CD14-positive monocyte (primary cell): ENCODE data around the gene NME7. TPM values are rescaled to one million over a fixed set of nuclear protein-coding genes. Genes with fewer than 3 reads are reported as not detected.

Source experiments
- DNase-seq, 3 donors: peaks; one replicate each; pipeline ENCODE4 v3.0.0-alpha.2; 2011 to 2022
- H2AFZ ChIP-seq: 2 replicates; pipeline ENCODE4 v1.6.0; 2012; ENCODE audit warnings: mild to moderate bottlenecking, low read depth, low read length, inconsistent platforms; ENCODE audit not compliant: insufficient read depth, poor library complexity, severe bottlenecking
- H3K27ac ChIP-seq, 2 donors: 1 replicate in 1 of 2; 2 replicates in 1 of 2; pipeline ENCODE4 v1.5.1; 2012 to 2013; ENCODE audit warnings: low read length in 2 of 2, control low read depth in 1 of 2, inconsistent platforms in 1 of 2, low read depth in 1 of 2, mild to moderate bottlenecking in 1 of 2
- H3K27me3 ChIP-seq, 2 donors: one replicate each; pipeline versions ENCODE4 v1.6.0 to v1.6.1; 2011 to 2013; ENCODE audit warnings: low read length in 2 of 2; ENCODE audit not compliant: control insufficient read depth in 2 of 2, insufficient read depth in 2 of 2
- H3K36me3 ChIP-seq, 2 donors: replicated peaks in 1 of 2; 1 replicate in 1 of 2; 2 replicates in 1 of 2; pipeline versions ENCODE4 v1.5.1 to v1.6.1; 2012 to 2013; ENCODE audit warnings: low read length in 2 of 2, control low read depth in 1 of 2, inconsistent platforms in 1 of 2, mild to moderate bottlenecking in 1 of 2; ENCODE audit not compliant: insufficient read depth in 2 of 2, control insufficient read depth in 1 of 2
- H3K4me1 ChIP-seq, 2 donors: 1 replicate in 1 of 2; 2 replicates in 1 of 2; pipeline versions ENCODE4 v1.5.1 to v1.6.1; 2012 to 2013; ENCODE audit warnings: low read length in 2 of 2, control low read depth in 1 of 2, inconsistent platforms in 1 of 2, mild to moderate bottlenecking in 1 of 2, moderate library complexity in 1 of 2; ENCODE audit not compliant: insufficient read depth in 2 of 2, control insufficient read depth in 1 of 2
- H3K4me2 ChIP-seq: replicated peaks from 2 replicates; pipeline ENCODE3; 2012; ENCODE audit warnings: low read length, moderate library complexity, mild to moderate bottlenecking; ENCODE audit not compliant: poor library complexity, severe bottlenecking; ENCODE audit errors: extremely low read depth
- H3K4me3 ChIP-seq, 3 experiments: fragments of 200-600 bp in 1 of 3; sonication (generic) in 1 of 3; replicated peaks in 1 of 3; 1 replicate in 2 of 3; 2 replicates in 1 of 3; pipeline ENCODE4 v1.5.1; 2011 to 2013; ENCODE audit warnings: low read length in 3 of 3, mild to moderate bottlenecking in 3 of 3, control low read depth in 2 of 3, low read depth in 2 of 3, inconsistent platforms in 1 of 3, moderate library complexity in 1 of 3
- H3K79me2 ChIP-seq: 2 replicates; pipeline ENCODE4 v1.6.0; 2012; ENCODE audit warnings: mild to moderate bottlenecking, control low read depth, inconsistent platforms, low read length, moderate library complexity; ENCODE audit not compliant: insufficient read depth
- H3K9ac ChIP-seq: 2 replicates; pipeline ENCODE4 v1.6.0; 2017; ENCODE audit warnings: low read length, mild to moderate bottlenecking; ENCODE audit not compliant: insufficient read depth, poor library complexity, severe bottlenecking
- H3K9me3 ChIP-seq, 2 donors: replicated peaks in 1 of 2; 1 replicate in 1 of 2; 2 replicates in 1 of 2; pipeline versions ENCODE4 v1.5.1 to v1.6.1; 2012 to 2013; ENCODE audit warnings: low read length in 2 of 2, control low read depth in 1 of 2; ENCODE audit not compliant: control insufficient read depth in 1 of 2, insufficient read depth in 1 of 2
- H4K20me1 ChIP-seq: 2 replicates; pipeline ENCODE4 v1.6.0; 2012; ENCODE audit warnings: mild to moderate bottlenecking, low read length, control low read depth, moderate library complexity; ENCODE audit not compliant: insufficient read depth
- H3K27ac Mint-ChIP-seq, 7 donors: one replicate each; pipeline ENCODE4 v1.8.0; 2020; ENCODE audit warnings: mild to moderate bottlenecking in 7 of 7, mixed read lengths in 7 of 7, moderate library complexity in 6 of 7, inconsistent platforms in 2 of 7
- H3K27me3 Mint-ChIP-seq, 3 donors: one replicate each; pipeline ENCODE4 v1.8.0; 2021 to 2022; ENCODE audit warnings: low read depth in 3 of 3, mild to moderate bottlenecking in 3 of 3, mixed read lengths in 3 of 3, moderate library complexity in 3 of 3, inconsistent platforms in 1 of 3
- H3K36me3 Mint-ChIP-seq, 2 donors: one replicate each; pipeline ENCODE4 v1.8.0; 2020; ENCODE audit warnings: mixed read lengths in 2 of 2, inconsistent platforms in 1 of 2, mild to moderate bottlenecking in 1 of 2
- H3K4me1 Mint-ChIP-seq: one replicate; pipeline ENCODE4 v1.8.0; 2020; ENCODE audit warnings: mild to moderate bottlenecking, mixed read lengths
- H3K4me3 Mint-ChIP-seq, 2 donors: one replicate each; pipeline ENCODE4 v1.8.0; 2020; ENCODE audit warnings: mild to moderate bottlenecking in 2 of 2, mixed read lengths in 2 of 2, moderate library complexity in 1 of 2
- H3K9me3 Mint-ChIP-seq, 7 donors: one replicate each; pipeline ENCODE4 v1.8.0; 2020 to 2022; ENCODE audit warnings: mixed read lengths in 7 of 7, mild to moderate bottlenecking in 6 of 7, moderate library complexity in 6 of 7, inconsistent platforms in 2 of 7
- WGBS: methylation state at CpG from one replicate; pipeline ENCODE4 v1.1.5; 2013; ENCODE audit warnings: missing lambda C conversion rate; ENCODE audit not compliant: insufficient coverage; 5-methylcytosine and 5-hydroxymethylcytosine counted together
- intact Hi-C, 2 donors: fragments of 100-400 bp; cut with micrococcal nuclease; formaldehyde crosslinking; loops; one replicate each; pipeline versions ENCODE4 v1.15.0 to v1.15.1; 2023
- polyA plus RNA-seq, 3 donors: library from polyadenylated mRNA; depleted of rRNA in 1 of 3; unstranded in 2 of 3; stranded (reverse) in 1 of 3; fragments of 300-500 nt in 2 of 3; fragments of >200 nt in 1 of 3; fragmentation: Illumina TruSeq in 2 of 3; gene quantifications; 1 replicate in 2 of 3; 2 replicates in 1 of 3; pipeline ENCODE4 v1.2.3, GENCODE V29; 2012 to 2021
- TF ChIP-seq, protein P1 (sequence below): fragments of 200-600 bp; IDR thresholded peaks from one replicate; pipeline ENCODE4 v1.8.0; 2022; ENCODE audit warnings: antibody characterized with exemption, mild to moderate bottlenecking

Gene NME7
- polyA plus RNA-seq, 3 donors = 3.5 to 8.0 (median 6.0) TPM

GRCh38 chr1:169214598-169214997 is 153.0 kb downstream of the NME7 start:
- WGBS = 100% methylated on average over 4 of the region's 4 CpGs
- Mint-ChIP-seq H3K9me3 (peaks cover 0 to 5% (median 2%) of the 10 kb centered on the region in 7 donors), H3K4me3 (no peak overlapping the region), H3K27me3 (no peaks in the 10 kb centered on the region), H3K4me1 (peaks cover 10% of the 10 kb centered on the region), H3K27ac (no peak overlapping the region), H3K36me3 (no peaks in the 10 kb centered on the region)
- Histone ChIP-seq H3K36me3 (no peaks in the 10 kb centered on the region), H3K9ac (no peak overlapping the region), H3K4me3 (no peak overlapping the region), H2AFZ (no peak overlapping the region), H3K27ac (no peak overlapping the region), H4K20me1 (no peaks in the 10 kb centered on the region), H3K9me3 (peaks cover 0 to 7% of the 10 kb centered on the region in 2 donors), H3K4me1 (peaks cover 4% of the 10 kb centered on the region in 2 donors), H3K4me2 (no peak overlapping the region), H3K79me2 (no peaks in the 10 kb centered on the region), H3K27me3 (no peaks in the 10 kb centered on the region)
- intact Hi-C loops = no loop called here
- TF ChIP-seq, protein P1, sequence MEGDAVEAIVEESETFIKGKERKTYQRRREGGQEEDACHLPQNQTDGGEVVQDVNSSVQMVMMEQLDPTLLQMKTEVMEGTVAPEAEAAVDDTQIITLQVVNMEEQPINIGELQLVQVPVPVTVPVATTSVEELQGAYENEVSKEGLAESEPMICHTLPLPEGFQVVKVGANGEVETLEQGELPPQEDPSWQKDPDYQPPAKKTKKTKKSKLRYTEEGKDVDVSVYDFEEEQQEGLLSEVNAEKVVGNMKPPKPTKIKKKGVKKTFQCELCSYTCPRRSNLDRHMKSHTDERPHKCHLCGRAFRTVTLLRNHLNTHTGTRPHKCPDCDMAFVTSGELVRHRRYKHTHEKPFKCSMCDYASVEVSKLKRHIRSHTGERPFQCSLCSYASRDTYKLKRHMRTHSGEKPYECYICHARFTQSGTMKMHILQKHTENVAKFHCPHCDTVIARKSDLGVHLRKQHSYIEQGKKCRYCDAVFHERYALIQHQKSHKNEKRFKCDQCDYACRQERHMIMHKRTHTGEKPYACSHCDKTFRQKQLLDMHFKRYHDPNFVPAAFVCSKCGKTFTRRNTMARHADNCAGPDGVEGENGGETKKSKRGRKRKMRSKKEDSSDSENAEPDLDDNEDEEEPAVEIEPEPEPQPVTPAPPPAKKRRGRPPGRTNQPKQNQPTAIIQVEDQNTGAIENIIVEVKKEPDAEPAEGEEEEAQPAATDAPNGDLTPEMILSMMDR = no peak
- no peak for DNase-seq

DNA sequence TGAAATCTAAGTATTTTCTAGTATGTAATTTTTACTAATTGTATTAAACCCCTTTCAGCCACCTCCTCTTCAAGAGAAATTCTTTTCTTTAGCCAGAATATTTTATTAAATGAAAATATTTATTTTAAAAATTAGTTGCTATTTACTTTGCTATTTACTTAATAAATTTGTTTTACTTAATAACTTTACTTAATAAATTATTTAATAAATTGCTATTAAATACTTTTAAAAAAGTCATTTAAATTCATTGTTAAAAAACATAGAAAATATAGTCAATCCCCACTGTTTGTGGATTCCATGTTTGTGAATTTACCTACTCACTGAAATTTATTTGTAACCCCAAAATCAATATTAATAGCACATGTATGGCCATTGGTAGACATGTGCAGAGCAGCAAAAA is 155.5 kb downstream of the NME7 start:
- TF ChIP-seq, protein P1 = no peak

More for the DNA sequence above, 155.5 kb downstream of the NME7 start:
- Mint-ChIP-seq H3K4me1 (peaks cover 3% of the 10 kb centered on the region), H3K27ac (no peak overlapping the region), H3K4me3 (no peak overlapping the region), H3K9me3 (peaks cover 0 to 5% (median 2%) of the 10 kb centered on the region in 7 donors), H3K27me3 (no peaks in the 10 kb centered on the region), H3K36me3 (no peaks in the 10 kb centered on the region)
- H3K27ac ChIP-seq = no peak overlapping the region
- no peaks in the 10 kb centered on the region for H3K27me3 ChIP-seq
- H3K9me3 ChIP-seq = peaks cover 0 to 7% of the 10 kb centered on the region in 2 donors
- no peaks in the 10 kb centered on the region for H3K36me3 ChIP-seq
- DNase-seq = no peak
- intact Hi-C loops = no loop called here
- H4K20me1 ChIP-seq = no peaks in the 10 kb centered on the region
- H3K4me3 ChIP-seq = no peak overlapping the region
- no peak overlapping the region for H3K4me2 ChIP-seq
- H2AFZ ChIP-seq = no peak overlapping the region
- no peaks in the 10 kb centered on the region for H3K79me2 ChIP-seq
- H3K4me1 ChIP-seq = no peaks in the 10 kb centered on the region
- no peak overlapping the region for H3K9ac ChIP-seq
